MM.1S (cell line): ENCODE results near the gene SLC8A1.

Source experiments
- DNase-seq: peaks from one replicate; pipeline ENCODE4 v3.0.0-alpha.2; 2015
- H2AFZ ChIP-seq: fragments of 300-600 bp; sonication (generic); 2 replicates; pipeline ENCODE4 v1.6.0; 2016; ENCODE audit warnings: antibody characterized with exemption, low read length
- H3F3A ChIP-seq: fragments of 300-600 bp; sonication (generic); 2 replicates; pipeline ENCODE4 v1.6.1; 2016; ENCODE audit warnings: mild to moderate bottlenecking, antibody characterized with exemption, low read length, moderate library complexity, mixed read lengths; ENCODE audit not compliant: insufficient read depth
- H3K27ac ChIP-seq: fragments of 300-600 bp; sonication (generic); 2 replicates; pipeline ENCODE4 v1.5.1; 2016; ENCODE audit warnings: mild to moderate bottlenecking, low read length
- H3K27me3 ChIP-seq: fragments of 300-600 bp; sonication (generic); replicated peaks from 2 replicates; pipeline ENCODE4 v1.6.0; 2016; ENCODE audit warnings: low read length; ENCODE audit not compliant: insufficient read depth
- H3K36me3 ChIP-seq: fragments of 300-600 bp; sonication (generic); replicated peaks from 2 replicates; pipeline ENCODE4 v1.6.1; 2016; ENCODE audit warnings: mild to moderate bottlenecking, low read length, mixed read lengths; ENCODE audit not compliant: insufficient read depth
- H3K4me1 ChIP-seq: fragments of 300-600 bp; sonication (generic); 2 replicates; pipeline ENCODE4 v1.6.1; 2016; ENCODE audit warnings: low read length, mixed read lengths
- H3K4me2 ChIP-seq: fragments of 300-600 bp; sonication (generic); 2 replicates; pipeline ENCODE4 v1.6.0; 2016; ENCODE audit warnings: low read depth, low read length
- H3K4me3 ChIP-seq: fragments of 300-600 bp; sonication (generic); 2 replicates; pipeline ENCODE4 v1.5.1; 2016; ENCODE audit warnings: low read length, mixed read lengths
- H3K79me2 ChIP-seq: fragments of 300-600 bp; sonication (generic); 2 replicates; pipeline ENCODE4 v1.6.1; 2016; ENCODE audit warnings: mixed run types, low read length, mixed read lengths
- H3K9ac ChIP-seq: fragments of 300-600 bp; sonication (generic); 2 replicates; pipeline ENCODE4 v1.6.1; 2016; ENCODE audit warnings: low read length, mixed read lengths
- H3K9me2 ChIP-seq: fragments of 300-600 bp; sonication (generic); replicated peaks from 2 replicates; pipeline ENCODE4 v1.6.1; 2016; ENCODE audit warnings: mild to moderate bottlenecking, low read length, mixed read lengths; ENCODE audit not compliant: insufficient read depth
- H3K9me3 ChIP-seq: fragments of 300-600 bp; sonication (generic); replicated peaks from 2 replicates; pipeline ENCODE4 v1.6.1; 2016; ENCODE audit warnings: mild to moderate bottlenecking, low read length, mixed read lengths; ENCODE audit not compliant: insufficient read depth
- H4K20me1 ChIP-seq: fragments of 300-600 bp; sonication (generic); 2 replicates; pipeline ENCODE4 v1.6.1; 2016; ENCODE audit warnings: mild to moderate bottlenecking, low read length, moderate library complexity, mixed read lengths; ENCODE audit not compliant: insufficient read depth
- EZH2 ChIP-seq: fragments of 300-600 bp; sonication (generic); optimal IDR thresholded peaks from 2 replicates; pipeline ENCODE3; 2017; ENCODE audit warnings: low read depth, mild to moderate bottlenecking, antibody characterized with exemption, low read length, mixed read lengths
- EZH2phosphoT487 ChIP-seq: fragments of 300-600 bp; sonication (generic); IDR thresholded peaks from 2 replicates; pipeline ENCODE4 v1.6.1; 2018; ENCODE audit warnings: antibody characterized with exemption, low read length
- TF ChIP-seq, protein P1 (sequence below): fragments of 300-600 bp; sonication (generic); IDR thresholded peaks from 2 replicates; pipeline ENCODE4 v1.5.1; 2016; ENCODE audit warnings: antibody characterized with exemption, low read length, mixed read lengths

Gene SLC8A1

DNA sequence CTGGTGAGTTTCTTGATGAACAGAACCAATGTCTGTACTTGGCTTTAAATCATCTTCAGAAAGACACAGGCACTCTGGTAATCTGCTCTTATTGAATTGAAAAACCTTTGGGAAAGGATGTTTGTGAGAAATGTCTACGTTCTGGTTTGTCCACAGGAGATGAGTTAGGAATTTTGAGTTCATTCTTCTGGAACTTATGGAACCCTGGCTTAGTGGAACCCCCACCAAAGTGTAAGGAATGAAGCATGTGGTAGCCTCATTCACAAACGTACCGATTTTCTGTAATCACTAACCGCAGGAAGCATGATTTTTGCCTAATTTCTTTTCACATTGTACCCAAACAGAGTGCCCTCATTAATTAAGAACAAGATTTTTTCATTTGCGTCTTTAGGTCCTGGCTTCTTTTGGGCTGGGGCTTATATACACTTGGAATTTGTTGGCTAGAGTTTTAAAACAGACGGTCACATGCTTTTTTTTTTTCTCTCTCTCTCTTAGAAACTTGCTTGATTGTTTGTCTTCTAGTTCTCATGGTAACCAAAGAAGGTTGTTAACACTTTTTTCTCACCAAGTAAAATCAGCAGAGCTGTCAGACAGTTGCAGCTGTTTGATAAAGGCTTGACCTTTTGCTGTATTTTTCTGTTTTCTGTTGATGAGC, 358.7 kb downstream of the SLC8A1 start:
- no peaks in the 10 kb centered on the region for H3K36me3 ChIP-seq

DNA sequence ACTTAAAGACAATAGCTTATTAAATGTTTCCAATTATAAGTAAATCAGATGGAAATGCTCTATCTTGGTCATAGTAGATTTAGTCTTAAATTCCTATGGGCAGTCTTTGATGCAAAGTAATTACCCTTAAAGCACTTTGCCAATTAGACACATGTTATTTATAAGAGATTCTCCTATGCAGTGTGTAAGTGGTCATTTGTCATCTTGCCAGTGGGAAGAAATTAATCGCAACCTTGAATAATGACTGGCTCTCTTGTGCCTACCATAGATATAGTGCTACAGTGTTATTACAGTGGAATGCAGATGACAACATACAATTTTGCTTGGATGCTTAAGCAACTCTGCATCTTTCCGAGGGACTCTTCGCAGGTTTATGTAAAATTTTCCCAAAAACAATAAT, 361.8 kb downstream of the SLC8A1 start:
- H3K9me3 ChIP-seq, result no peaks in the 10 kb centered on the region
- DNase-seq, result no peak
- H3K4me1 ChIP-seq, result no peaks in the 10 kb centered on the region
- no peaks in the 10 kb centered on the region for H3K79me2 ChIP-seq
- no peaks in the 10 kb centered on the region for H4K20me1 ChIP-seq
- no peaks in the 10 kb centered on the region for H3K9me2 ChIP-seq
- no peak overlapping the region for H3K4me3 ChIP-seq
- no peak overlapping the region for H2AFZ ChIP-seq
- no peaks in the 10 kb centered on the region for H3K36me3 ChIP-seq
- H3K9ac ChIP-seq, result no peak overlapping the region
- no peaks in the 10 kb centered on the region for H3F3A ChIP-seq
- no peak overlapping the region for H3K27ac ChIP-seq
- H3K4me2 ChIP-seq, result no peak overlapping the region
- TF ChIP-seq EZH2 (no peak), EZH2phosphoT487 (no peak)
- TF ChIP-seq, protein P1, sequence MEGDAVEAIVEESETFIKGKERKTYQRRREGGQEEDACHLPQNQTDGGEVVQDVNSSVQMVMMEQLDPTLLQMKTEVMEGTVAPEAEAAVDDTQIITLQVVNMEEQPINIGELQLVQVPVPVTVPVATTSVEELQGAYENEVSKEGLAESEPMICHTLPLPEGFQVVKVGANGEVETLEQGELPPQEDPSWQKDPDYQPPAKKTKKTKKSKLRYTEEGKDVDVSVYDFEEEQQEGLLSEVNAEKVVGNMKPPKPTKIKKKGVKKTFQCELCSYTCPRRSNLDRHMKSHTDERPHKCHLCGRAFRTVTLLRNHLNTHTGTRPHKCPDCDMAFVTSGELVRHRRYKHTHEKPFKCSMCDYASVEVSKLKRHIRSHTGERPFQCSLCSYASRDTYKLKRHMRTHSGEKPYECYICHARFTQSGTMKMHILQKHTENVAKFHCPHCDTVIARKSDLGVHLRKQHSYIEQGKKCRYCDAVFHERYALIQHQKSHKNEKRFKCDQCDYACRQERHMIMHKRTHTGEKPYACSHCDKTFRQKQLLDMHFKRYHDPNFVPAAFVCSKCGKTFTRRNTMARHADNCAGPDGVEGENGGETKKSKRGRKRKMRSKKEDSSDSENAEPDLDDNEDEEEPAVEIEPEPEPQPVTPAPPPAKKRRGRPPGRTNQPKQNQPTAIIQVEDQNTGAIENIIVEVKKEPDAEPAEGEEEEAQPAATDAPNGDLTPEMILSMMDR, result no peak
- H3K27me3 ChIP-seq, result no peaks in the 10 kb centered on the region

More for the DNA sequence above, 358.7 kb downstream of the SLC8A1 start:
- Histone ChIP-seq H3K4me3 (no peak overlapping the region), H3K27me3 (no peaks in the 10 kb centered on the region), H3K4me2 (no peak overlapping the region), H3K9me2 (no peaks in the 10 kb centered on the region), H3K79me2 (no peaks in the 10 kb centered on the region), H4K20me1 (no peaks in the 10 kb centered on the region), H3K9me3 (no peaks in the 10 kb centered on the region), H2AFZ (no peak overlapping the region), H3K4me1 (no peaks in the 10 kb centered on the region), H3F3A (no peaks in the 10 kb centered on the region), H3K9ac (no peak overlapping the region), H3K27ac (no peak overlapping the region)
- TF ChIP-seq, protein P1, result no peak
- TF ChIP-seq EZH2 (no peak), EZH2phosphoT487 (no peak)
- no peak for DNase-seq

DNA sequence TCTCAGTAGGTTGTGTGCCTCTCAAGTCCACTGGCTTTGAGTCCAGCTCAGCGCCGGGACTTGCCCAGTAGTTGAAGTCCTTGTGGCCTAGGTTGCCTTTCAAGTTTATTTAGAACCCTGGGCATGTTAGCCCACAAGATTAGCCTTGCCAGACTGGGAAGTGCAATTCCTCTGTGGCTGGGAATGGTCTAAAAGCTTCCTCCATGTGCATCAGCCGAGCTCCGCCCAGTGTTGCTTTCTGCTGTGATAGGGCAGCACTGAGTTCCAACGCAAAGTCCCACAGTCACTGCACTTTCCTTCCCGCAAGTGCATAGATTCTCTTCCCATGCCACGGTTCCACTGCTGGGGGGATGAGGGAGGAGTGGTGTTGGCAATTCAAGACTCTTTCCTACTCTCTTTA, 364.0 kb downstream of the SLC8A1 start:
- no peaks in the 10 kb centered on the region for H3K27me3 ChIP-seq
- H3F3A ChIP-seq, result no peaks in the 10 kb centered on the region
- no peaks in the 10 kb centered on the region for H3K9me2 ChIP-seq
- DNase-seq, result no peak
- H3K27ac ChIP-seq, result no peak overlapping the region
- no peak overlapping the region for H2AFZ ChIP-seq
- TF ChIP-seq, protein P1, result no peak
- TF ChIP-seq EZH2, result no peak
- TF ChIP-seq EZH2phosphoT487, result no peak
- no peaks in the 10 kb centered on the region for H3K36me3 ChIP-seq
- H3K4me1 ChIP-seq, result no peaks in the 10 kb centered on the region
- H3K79me2 ChIP-seq, result no peaks in the 10 kb centered on the region
- no peaks in the 10 kb centered on the region for H4K20me1 ChIP-seq
- no peak overlapping the region for H3K9ac ChIP-seq
- H3K4me2 ChIP-seq, result no peak overlapping the region
- no peak overlapping the region for H3K4me3 ChIP-seq
- H3K9me3 ChIP-seq, result no peaks in the 10 kb centered on the region
